ENCODE measurements around the gene FNIP2.
"Not testable (repeated sequence)": the region's sequence is repeated elsewhere in the genome, so short reads cannot be mapped to it uniquely, and the experiment has no call there.

FNIP2 gene

DNA sequence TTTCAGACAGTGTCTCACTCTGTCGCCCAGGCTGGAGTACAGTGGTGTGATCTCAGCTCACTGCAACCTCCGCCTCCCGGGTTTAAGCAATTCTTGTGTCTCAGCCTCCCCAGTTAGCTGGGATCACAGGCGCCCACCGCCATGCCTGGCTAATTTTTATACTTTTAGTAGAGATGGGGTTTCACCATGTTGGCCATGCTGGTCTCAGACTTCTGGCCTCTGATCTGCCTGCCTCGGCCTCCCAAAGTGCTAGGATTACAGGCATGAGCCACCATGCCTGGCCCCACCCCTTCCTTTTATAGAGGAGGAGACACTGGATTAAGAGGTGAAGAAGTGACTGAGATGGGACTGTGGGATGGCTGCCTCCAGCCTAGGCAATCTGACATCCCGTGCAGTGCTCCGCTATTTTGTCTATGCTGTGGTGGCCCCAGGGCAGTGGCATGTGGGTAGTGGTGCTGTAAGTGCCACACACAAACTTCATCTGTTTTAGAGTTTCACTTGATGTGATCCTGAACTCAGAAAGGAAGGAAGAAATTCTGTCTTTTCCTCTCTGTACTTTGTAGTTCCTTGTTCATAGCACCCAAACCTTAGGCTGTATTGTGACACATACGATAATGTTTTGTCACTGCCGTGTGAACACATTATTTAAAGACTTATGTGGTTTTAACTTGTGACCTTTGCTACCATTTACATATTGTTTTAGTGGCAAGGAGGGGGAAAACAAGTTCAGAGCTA, 48.9 kb downstream of the FNIP2 start:
- DNase-seq: no peak

DNA sequence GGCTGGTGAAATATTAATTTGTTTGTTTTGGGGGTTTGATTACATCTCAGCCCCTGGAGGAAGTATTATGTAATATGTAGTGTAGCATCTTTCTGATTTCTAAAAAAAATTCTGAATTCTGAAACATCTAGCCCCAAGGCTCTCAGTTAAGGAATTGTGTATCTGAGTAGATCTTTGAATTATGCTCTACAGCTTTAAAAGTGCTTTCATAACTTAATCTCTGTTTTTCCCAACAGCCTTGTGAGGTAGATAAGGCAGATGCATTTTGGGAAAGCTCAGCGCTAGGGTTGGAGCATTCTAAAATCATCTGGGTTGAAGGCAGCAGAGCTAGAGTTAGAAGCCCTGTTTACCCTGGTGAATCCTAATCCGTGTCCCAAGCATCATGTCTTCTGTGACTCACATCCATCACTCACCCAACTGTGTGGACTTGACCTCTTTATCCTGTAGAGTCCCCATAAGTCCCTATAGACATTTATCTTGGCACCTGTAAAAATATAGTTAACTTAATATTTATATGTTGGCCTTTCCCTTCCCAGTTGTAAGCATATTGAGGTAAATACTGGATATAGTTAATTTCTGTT, 49.8 kb downstream of the FNIP2 start:
- no peak for DNase-seq

DNA sequence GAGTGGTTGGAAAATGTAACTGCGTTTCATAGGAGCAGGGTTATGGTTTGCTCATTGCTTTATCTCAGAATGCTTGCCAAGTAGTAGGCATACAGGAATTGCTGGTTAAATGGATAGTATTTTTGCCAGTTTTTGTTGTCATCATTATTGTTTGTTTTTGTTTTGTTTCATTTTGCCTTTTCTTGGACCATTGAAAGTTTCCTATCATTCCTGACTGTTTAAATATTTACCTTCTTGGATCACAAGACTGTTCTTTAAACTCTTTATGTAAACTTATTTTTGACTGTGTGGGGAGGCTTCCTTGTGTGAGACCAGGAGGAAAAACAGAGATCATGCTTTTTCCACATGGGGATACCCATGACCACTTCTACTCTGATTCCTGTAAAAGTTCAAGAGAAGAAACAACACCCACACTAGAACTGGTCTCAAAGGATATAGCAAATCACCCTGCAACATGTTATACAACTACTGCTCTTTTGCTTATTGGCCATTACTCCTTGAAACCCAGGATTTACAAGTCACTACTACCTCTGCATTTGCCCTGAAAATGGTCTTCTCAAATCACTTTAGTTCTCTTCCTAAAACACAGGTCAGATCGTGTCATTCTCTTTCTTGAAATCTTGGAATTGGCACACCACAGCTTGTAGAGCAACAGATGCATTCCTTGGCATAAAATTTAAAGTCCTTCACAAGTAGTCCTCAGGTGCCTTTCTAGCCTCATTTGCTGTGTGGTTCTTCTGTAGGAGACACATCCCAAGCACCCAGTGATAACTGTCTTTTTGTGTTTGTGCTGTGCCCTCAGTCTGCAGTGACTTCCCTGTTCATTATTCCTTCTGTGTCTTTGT, 51.3 kb downstream of the FNIP2 start:
- DNase-seq: no peak

DNA sequence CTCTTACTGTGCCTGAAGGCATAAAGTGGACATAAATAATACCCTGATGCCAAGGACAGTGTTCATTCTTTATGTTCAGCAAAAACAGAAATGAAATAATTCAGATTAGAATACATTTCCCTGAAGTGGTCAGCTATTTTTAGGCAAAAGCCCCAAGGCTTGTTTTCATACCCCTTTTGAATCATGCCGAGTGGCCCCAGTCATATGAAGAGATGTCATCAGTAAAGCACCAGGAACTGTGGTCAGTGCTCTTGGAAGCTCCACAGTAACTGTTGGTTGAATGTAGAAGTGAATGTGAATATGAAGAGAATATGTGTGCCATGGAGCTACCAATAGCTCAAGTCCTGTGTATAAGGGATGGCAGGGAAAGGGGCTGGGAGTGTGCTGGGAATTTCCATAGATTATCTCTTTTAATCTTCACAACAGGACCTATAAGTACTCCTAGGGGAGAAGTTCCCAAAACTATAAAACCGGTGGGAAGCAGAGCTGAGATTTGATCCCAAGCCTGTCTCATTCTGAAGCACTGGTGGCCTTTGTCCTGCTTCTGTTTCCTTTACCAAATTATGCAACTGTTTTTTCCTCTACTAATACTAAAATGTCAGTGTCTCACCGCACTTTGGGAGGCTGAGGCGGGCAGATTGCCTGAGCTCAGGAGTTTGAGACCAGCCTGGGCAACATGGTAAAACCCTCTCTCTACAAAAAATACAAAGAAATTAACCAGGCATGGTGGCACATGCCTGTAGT, 52.6 kb downstream of the FNIP2 start:
- no peak for DNase-seq

DNA sequence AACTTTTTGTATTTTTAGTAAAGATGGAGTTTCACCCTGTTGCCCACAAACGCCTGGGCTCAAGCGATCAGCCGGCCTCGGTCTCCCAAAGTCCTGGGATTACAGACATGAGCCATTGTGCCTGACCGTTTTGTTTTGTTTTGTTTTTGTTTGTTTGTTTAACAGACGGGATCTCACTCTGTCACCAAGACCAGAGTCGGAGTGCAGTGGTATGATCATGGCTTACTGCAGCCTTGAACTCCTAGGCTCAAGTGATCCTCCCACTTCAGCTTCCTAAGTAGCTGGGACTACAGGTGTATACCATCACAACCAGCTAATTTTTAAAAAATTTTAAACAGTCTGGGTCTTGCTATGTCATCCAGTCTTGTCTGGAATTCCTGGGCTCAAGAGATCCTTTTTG, 53.5 kb downstream of the FNIP2 start:
- DNase-seq: no peak

DNA sequence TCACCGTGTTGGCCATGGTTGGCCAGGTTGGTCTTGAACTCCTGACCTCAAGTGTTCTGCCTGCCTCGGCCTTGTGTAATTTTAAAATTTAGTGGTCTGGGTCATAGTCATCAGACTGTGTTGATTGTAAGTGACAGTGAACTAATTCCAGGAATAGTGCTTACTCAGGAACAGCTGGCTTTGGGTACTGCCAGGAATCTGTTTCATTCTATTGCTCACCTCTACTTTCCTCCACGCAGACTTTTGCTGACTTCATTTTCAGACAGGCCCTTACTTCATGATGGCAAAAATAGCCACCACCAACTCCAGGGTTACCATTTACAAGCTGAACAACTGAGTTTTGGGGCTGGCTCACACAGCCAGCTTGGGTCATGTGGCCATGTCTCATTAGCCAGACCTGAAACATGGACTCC, 54.6 kb downstream of the FNIP2 start:
- no peak for DNase-seq

DNA sequence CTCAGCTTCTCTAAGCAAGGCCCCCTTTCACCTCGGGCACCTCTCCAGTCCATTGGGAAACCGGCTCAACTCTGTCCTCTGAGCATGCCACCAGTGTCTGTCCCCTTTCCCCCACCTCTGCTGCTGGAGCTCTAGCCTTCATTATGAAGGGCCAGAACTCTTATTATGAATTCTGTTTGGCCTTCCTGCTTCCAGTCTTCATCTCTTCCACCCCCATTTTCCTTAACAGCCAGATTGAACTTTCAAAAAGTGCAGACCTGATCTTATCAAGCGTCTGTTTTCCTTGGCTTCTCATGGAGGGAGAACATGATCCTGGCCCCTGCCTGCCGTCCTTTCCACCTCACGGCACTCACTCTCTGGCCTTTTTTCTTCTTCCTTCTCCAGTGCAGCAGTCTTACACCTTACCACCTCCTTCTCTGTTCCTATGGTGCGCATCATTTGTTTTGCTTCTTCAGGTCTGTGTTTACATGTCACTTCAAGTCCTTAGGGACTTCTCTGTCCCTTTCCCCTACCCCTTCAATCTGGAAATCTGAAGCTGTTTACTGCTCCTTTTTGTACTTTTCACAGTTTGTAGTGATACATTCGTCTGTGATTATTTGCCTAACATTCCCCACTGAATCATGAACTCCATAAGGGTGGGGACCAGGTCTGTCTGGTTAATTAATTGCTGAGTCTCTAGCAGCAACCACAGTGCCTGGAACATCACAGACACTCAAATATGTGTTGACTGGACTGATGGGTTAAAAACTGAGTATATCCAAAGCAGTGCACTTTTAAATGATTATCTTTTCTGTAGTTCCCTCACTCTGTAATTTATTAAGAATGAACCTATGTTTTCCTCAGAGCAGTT, 55.8 kb downstream of the FNIP2 start:
- DNase-seq: no peak

DNA sequence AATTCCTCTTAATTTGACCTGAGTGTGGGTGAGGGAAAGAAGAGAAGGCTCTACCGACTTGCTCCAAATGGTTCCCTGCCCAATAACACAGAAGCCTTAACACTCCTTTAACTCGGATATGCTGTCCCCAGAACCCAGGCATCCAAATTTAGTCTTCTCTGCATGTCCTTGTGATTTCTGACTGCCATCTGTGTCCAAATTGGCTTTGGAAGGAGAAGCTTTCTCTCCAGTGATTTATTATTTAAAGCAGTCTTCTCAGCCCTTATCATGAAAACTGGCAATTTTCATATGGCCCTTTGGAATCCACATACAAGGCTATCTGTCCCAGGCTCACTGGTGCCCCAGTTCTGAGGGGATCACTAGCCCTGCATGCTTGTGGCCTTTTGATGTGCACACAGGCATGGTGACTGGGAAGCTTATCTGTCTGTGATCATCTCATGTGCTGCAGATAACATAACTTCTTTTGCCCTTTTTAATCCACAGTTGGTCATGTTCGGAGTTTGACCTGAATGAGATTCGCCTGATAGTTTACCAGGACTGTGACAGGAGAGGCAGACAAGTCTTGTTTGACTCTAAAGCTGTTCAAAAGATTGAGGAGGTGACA, 56.7 kb downstream of the FNIP2 start:
- DNase-seq: no peak

DNA sequence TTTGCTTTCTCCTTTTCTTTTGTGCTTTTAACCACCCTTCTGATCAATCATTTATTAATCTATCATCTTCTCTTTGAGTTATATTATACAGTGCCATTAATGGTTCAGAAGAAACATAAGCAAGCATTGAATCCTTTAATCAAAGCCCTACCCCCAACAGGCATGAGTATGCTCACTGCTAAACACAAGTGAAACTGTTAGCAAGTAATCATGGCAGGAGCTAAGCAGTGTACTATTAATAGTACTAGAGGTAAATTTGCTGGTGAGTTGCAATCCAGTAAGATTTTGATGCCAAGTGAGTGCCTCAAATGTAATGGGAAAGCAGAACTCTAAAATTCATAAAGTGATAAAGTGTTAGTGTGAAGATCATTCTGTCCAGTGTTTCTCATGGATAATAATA, 57.2 kb downstream of the FNIP2 start:
- DNase-seq: no peak

DNA sequence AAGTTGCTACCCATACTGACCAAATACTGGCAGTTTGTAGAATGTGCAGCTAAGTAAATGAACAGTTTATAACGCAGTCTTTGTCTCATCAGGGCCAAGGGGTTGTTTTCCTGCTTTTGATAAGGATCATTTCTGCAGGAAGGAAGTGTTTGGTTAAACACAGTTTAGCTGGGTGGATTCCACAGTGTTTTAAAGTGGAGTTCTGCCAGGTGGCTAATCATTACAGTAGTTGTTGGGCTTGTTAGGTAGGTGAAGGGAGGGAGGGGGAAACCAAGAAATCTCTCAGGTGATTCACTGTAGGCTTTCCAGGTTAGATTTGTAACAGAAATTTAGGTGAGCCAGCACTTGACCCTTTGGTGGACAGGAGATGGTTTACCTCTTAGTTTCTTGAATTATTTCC, 58.1 kb downstream of the FNIP2 start:
- DNase-seq: no peak

DNA sequence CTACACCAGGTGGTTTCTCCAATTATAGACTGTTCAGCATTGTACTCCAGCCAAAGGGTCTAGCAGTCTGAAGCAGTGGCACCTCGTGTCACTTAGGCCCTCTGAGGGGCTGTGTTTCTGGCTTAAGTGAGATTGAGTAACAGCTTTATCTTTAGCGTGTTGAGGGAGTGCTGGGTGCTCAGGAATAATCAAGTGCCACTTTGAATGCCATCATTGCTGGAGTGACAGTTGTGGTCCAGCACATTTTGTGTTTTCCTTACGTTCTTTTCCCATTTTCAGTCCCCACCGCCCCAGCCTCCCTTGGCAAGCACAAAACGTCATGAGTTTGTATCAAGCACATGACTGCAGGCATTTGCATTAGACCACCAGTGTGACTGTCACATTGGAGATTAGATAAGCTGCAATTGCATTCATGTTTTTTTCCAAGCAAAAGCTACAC, 58.7 kb downstream of the FNIP2 start:
- no peak for DNase-seq

DNA sequence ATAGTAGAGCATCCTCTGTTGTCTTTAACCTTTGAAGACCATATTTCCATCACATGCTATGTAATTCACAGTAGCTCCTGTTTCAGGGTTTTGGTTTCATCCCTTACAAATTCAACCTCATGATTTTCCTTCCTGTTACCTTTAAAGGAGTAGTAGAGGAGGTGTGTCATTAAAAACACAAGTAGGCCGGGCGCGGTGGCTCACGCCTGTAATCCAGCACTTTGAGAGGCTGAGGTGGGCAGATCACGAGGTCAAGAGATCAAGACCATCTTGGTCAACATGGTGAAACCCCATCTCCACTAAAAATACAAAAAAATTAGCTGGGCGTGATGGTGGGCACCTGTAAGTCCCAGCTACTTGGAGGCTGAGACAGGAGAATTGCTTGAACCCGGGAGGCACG, 59.3 kb downstream of the FNIP2 start:
- not testable (repeated sequence) for DNase-seq

DNA sequence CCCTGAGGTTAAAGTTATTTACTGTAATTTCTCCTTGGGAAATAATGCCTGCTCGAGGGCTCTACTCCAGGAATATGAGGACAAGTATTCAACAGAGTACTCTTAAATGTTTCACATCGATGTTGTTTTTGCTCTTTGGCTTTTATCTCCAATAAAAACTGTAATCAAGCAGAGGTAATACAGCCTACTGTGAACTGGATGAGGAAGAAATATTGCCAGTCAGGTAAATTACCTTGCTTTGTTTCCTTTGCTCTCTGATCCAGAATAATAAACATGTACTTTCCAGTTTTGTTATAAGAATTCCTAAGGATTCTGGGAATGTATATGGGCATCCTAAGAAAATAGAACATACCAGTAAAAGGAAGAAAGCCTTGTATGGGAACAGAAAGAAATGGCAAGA, 60.4 kb downstream of the FNIP2 start:
- no peak for DNase-seq

DNA sequence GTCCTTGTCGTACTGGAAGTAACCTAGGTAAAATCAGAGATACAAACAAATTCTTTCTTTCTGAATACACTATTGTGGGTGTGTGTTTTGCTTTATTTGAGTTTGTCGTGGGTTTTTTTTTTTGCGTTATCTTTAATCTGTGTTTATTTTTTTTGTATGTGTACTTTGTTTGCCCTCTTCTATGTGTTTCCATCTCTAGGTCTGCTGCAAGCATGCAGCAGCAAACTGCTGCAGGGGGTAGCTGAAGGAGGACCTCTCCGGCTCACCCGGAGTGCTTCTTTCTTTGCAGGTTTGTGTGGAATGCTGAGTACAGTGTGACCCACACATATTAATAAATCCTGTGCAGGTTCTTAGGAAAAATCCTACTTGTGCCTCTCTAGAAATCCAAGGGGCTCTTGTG, 64.8 kb downstream of the FNIP2 start:
- no peak for DNase-seq

DNA sequence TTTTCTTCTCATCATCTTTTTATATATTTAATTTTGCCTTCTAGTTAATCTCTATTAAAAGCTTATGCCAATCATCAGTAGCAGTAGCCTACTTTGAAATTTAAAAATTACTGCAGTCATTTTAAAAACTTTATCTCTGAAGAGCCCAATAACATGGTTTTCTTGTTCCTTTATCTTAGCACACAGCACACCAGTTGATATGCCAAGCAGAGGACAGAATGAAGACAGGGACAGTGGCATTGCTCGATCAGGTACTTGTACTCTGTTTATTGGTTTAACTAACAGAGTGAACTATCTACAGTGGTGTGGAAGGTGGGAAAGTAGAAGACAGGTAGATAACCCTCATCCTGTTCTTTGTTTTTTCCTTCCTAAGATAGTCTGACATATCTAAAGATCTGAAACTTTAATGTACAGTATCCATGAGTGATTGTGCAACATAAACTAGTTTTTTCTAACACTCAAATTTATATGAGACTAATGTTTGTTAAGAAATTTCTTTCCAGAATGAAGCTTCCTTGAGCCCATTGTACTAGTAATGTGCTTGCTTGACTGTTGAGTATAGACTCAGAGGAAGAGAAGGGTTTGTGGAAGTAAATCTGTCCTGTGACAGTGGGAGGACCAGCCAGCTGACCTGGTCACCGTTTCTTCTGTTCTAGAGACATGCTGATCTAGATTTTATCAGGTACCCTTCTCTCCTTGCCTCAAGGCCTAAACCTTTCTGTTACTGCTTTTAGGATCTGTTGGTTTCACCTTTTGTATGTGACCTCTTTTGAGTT, 66.6 kb downstream of the FNIP2 start:
- DNase-seq: no peak

DNA sequence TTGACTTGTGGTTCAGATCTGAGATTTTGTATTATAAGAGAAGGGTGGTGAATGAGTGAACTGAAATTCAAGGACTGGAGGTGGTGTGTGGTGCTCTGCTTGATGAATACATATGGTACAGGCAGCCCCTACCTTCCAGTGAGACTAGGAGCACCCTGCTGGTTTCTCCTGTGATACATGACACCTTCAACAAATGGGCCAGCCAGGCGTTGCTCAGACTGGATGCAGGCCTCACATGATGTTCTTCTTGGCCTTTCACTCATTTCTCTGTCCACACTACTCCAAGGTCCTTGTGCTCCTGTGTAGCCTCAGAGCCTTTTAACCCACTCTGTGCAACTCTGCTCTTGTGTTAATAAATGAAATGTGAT, 67.2 kb downstream of the FNIP2 start:
- DNase-seq: no peak

DNA sequence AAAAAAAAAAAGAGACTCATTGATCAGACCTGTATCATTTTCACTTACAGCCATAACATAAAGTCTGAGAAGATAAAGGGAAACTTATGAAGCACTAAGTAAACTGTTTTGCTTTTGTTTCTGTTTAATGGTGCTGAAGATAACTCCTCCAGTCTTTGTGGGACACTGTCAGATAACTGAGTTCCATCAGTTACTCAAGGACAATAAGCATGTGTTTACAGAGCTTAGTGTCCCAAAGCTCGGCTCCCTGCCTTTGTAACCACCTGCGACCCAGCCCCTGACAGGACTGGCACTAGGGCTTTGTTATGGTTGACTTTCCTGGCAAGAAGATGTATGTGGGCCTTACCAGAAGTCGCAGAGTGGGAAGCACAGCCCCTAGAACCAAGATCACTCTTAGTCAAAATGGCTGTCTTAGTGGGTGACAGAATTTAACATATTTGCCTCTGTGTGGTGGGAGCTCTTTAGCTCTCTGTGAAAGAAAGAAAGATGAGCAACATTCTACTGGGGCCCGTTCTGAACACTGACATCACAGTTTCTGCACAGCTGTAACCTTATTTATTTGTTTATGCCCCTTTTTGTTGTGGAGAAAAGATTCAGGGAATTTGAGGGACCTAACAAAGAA, 68.1 kb downstream of the FNIP2 start:
- no peak for DNase-seq

DNA sequence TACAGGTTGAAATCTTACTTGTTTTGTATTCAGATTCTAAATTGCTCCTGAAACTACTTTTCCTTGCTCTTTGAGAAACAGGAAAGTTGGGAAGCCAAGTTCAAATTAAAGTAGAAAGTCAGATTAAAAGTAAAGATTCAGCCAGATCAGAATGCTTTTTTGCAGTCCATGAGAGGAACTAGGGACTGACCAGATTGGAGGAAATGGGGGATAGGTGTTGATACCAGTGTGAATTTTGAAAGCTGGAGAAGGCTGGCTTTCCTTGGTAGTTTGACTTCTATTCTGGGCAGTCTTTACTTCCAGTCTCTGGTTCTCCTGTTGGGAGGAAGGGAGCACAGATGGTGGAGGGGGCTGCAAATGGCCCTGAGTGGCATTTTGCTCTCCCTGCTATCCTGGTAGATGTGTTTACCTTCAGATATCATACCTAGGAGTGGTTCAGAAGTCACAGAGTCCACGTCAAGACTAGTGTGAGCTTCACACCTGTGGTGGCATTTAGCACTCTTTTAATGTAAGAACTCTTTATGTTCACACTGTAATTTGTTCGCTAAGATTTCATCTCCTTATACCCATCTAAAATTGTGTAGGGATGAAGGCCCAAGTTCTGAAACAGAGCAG, 68.8 kb downstream of the FNIP2 start:
- no peak for DNase-seq

DNA sequence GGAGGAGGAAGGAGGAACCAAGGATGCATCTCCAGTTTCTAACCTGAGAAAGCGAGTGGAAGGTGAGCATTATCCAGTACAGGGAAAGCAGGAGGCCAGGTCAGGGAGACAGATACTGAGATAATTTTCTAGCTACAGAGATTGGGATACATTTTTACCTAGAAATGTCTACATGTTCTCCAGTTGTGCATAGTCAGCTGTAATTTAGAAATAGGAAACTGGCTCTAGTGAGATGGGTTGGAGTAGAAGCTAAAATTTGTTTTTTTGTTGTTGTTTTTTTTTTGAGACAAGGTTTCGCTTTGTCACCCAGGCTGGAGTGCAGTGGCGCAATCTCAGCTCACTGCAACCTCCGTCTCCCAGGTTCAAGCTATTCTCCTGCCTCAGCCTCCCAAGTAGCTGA, 71.3 kb downstream of the FNIP2 start:
- no peak for DNase-seq

DNA sequence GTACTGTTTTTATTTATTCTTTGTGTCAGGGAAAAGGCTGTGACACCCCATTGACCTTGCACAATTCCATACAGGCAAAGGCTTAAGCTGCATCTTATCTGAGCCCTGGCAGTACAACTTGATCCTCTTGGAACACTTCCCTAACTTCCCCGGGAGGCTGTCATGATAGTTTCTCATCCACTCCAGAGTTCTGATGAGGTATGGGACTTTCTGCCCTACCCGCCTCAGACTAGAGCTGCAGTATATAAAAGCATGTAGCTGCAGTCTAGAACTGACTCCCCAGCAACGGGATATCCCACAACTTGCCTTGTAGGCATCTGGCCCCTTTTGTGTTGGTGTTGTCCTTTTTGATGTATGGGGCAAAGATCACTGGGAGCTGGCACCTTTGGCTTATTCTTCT, 72.7 kb downstream of the FNIP2 start:
- no peak for DNase-seq

All from NCI-H1105 treated with DMSO at 0.1 percent for 48 hours (cell line).